Testis (tissue), 3 donors: ENCODE measurements around the gene DHX34. TPM values are rescaled to one million over a fixed set of nuclear protein-coding genes. Genes with fewer than 3 reads are reported as not detected.
"Not testable (repeated sequence)": the region's sequence is repeated elsewhere in the genome, so short reads cannot be mapped to it uniquely, and the experiment has no call there.

Experiments
- DNase-seq: peaks from one replicate; pipeline ENCODE4 v3.0.0-alpha.2; 2019
- H3K27ac ChIP-seq, 2 donors: fragments of 200-600 bp; sonication (generic); one replicate each; pipeline ENCODE4 v1.5.1; 2019
- H3K27me3 ChIP-seq: fragments of 200-600 bp; sonication (generic); one replicate; pipeline ENCODE4 v1.5.1; 2019
- H3K36me3 ChIP-seq: fragments of 200-600 bp; sonication (generic); one replicate; pipeline ENCODE4 v1.5.1; 2017; ENCODE audit warnings: low read depth; ENCODE audit errors: missing control alignments
- H3K4me1 ChIP-seq: fragments of 200-600 bp; sonication (generic); one replicate; pipeline ENCODE4 v1.5.1; 2019
- H3K4me3 ChIP-seq, 2 donors: fragments of 200-600 bp; sonication (generic); one replicate each; pipeline ENCODE4 v1.5.1; 2017 to 2019
- H3K9me3 ChIP-seq: fragments of 200-600 bp; sonication (generic); one replicate; pipeline ENCODE4 v1.5.1; 2017
- CTCF ChIP-seq, 3 experiments: fragments of 450-650 bp in 2 of 3; fragments of 200-600 bp in 1 of 3; sonication (generic) in 1 of 3; IDR thresholded peaks; one replicate each; pipeline ENCODE4 v1.5.1; 2016 to 2019; ENCODE audit warnings: antibody characterized with exemption in 3 of 3, mild to moderate bottlenecking in 2 of 3, moderate library complexity in 1 of 3
- POLR2A ChIP-seq: fragments of 450-650 bp; IDR thresholded peaks from one replicate; pipeline ENCODE4 v1.6.1; 2017; ENCODE audit warnings: antibody characterized with exemption, mild to moderate bottlenecking, moderate library complexity
- WGBS, 2 donors: methylation state at CpG; one replicate each; pipeline ENCODE4 v1.1.5; 2018; 5-methylcytosine and 5-hydroxymethylcytosine counted together
- intact Hi-C: fragments of 100-400 bp; cut with DNase I; formaldehyde crosslinking; loops from one replicate; pipeline ENCODE4 v1.15.1; 2023; ENCODE audit warnings: low total_unique reads
- polyA plus RNA-seq: library from polyadenylated mRNA; stranded (reverse); fragments of 350-450 nt; fragmentation: Illumina TruSeq; extraction: RNeasy Lipid Tissue Mini Kit (QIAGEN cat#74804); gene quantifications from one replicate; pipeline ENCODE4 v1.2.3, GENCODE V29; 2014; ENCODE audit warnings: low read depth, low replicate concordance; ENCODE audit not compliant: insufficient read depth
- total RNA-seq, 2 donors: library from RNA; depleted of rRNA; stranded (reverse); fragments of >200 nt; gene quantifications; one replicate each; pipeline ENCODE4 v1.2.3, GENCODE V29; 2016

Gene DHX34
- total and polyA plus RNA-seq, 3 donors from 2014 or later: 55.1 to 102 (median 67.5) TPM

- WGBS, 2 donors: 20 to 38% methylated on average over 3 to 14 of the region's 14 CpGs
Observed at GRCh38 chr19:47407417-47407774, 58.3 kb downstream of the DHX34 start.

GRCh38 chr19:47408156-47408938, 59.2 kb downstream of the DHX34 start:
- no peak overlapping the region for H3K4me3 ChIP-seq
- H3K36me3 ChIP-seq: no peaks in the 10 kb centered on the region
- intact Hi-C loops: no loop called here
- no peaks in the 10 kb centered on the region for H3K27me3 ChIP-seq
- no peaks in the 10 kb centered on the region for H3K4me1 ChIP-seq
- no peak overlapping the region for H3K27ac ChIP-seq
- 91 to 93% methylated on average over 14 of the region's 14 CpGs for WGBS, 2 donors
- TF ChIP-seq POLR2A: no peak
- no peak for TF ChIP-seq CTCF (IDR thresholded peaks at IDR 0.05)
- no peaks in the 10 kb centered on the region for H3K9me3 ChIP-seq
- no peak for DNase-seq

More at GRCh38 chr19:47407417-47407774, 58.3 kb downstream of the DHX34 start:
- intact Hi-C loops: no loop called here
- TF ChIP-seq CTCF (IDR thresholded peaks at IDR 0.05) (no peak), POLR2A (no peak)
- Histone ChIP-seq H3K9me3 (no peaks in the 10 kb centered on the region), H3K4me1 (no peaks in the 10 kb centered on the region), H3K27me3 (no peaks in the 10 kb centered on the region), H3K27ac (no peak overlapping the region), H3K4me3 (peak overlapping the region in 1 of 2 donors; percentile 6), H3K36me3 (no peaks in the 10 kb centered on the region)
- DNase-seq: no peak

- intact Hi-C loops: no loop called here
- 84 to 91% methylated on average over 8 of the region's 8 CpGs for WGBS, 2 donors
- no peak for DNase-seq
- Histone ChIP-seq H3K36me3 (no peaks in the 10 kb centered on the region), H3K9me3 (no peaks in the 10 kb centered on the region), H3K27ac (no peak overlapping the region), H3K4me1 (no peaks in the 10 kb centered on the region), H3K4me3 (no peak overlapping the region), H3K27me3 (no peaks in the 10 kb centered on the region)
- TF ChIP-seq CTCF (IDR thresholded peaks at IDR 0.05) (no peak), POLR2A (no peak)
Observed at GRCh38 chr19:47411101-47411500, 62.0 kb downstream of the DHX34 start.

- H3K36me3 ChIP-seq, H3K27ac ChIP-seq, H3K9me3 ChIP-seq, H3K4me3 ChIP-seq, H3K27me3 ChIP-seq, DNase-seq, H3K4me1 ChIP-seq, intact Hi-C loops: not testable (repeated sequence)
- 78 to 81% methylated on average over 9 of the region's 9 CpGs for WGBS, 2 donors
Observed at GRCh38 chr19:47411696-47412095, 62.6 kb downstream of the DHX34 start.

GRCh38 chr19:47413941-47414340, 64.8 kb downstream of the DHX34 start:
- no peak for DNase-seq
- Histone ChIP-seq H3K9me3 (no peaks in the 10 kb centered on the region), H3K4me1 (no peaks in the 10 kb centered on the region), H3K36me3 (no peaks in the 10 kb centered on the region), H3K27me3 (no peaks in the 10 kb centered on the region), H3K27ac (no peak overlapping the region), H3K4me3 (no peak overlapping the region)
- intact Hi-C loops: no loop called here
- TF ChIP-seq POLR2A: no peak
- no peak for TF ChIP-seq CTCF (IDR thresholded peaks at IDR 0.05)
- WGBS, 2 donors: 94 to 100% methylated on average over 3 to 16 of the region's 16 CpGs
